HepG2 (cell line): Measurements from ENCODE around the gene AVPR1A. TPM values are rescaled to one million over a fixed set of nuclear protein-coding genes. Genes with fewer than 3 reads are reported as not detected.
A peak's percentile ranks its signal among the peaks of the same experiment; 100 is the strongest.

Source experiments
- ARID4A ChIP-seq: sonication (generic); formaldehyde crosslinking; IDR thresholded peaks from 2 replicates; pipeline ENCODE4 v1.5.0; 2020; ENCODE audit warnings: mild to moderate bottlenecking, missing genetic modification reagents, borderline replicate concordance
- ATF3 ChIP-seq: sonication (generic); formaldehyde crosslinking; IDR thresholded peaks from 2 replicates; pipeline ENCODE4 v1.4.0; 2020; ENCODE audit warnings: missing genetic modification reagents
- GATAD2A ChIP-seq: IDR thresholded peaks from 2 replicates; pipeline ENCODE4 v1.6.1; 2016
- MLLT10 ChIP-seq: sonication (generic); formaldehyde crosslinking; IDR thresholded peaks from 2 replicates; pipeline ENCODE4 v1.4.0; 2020; ENCODE audit warnings: missing genetic modification reagents
- MYC ChIP-seq: sonication (generic); formaldehyde crosslinking; IDR thresholded peaks from 2 replicates; pipeline ENCODE4 v1.9.0; 2021; ENCODE audit warnings: missing genetic modification reagents, borderline replicate concordance
- NCOA2 ChIP-seq: sonication (generic); formaldehyde crosslinking; IDR thresholded peaks from 2 replicates; pipeline ENCODE4 v1.8.0; 2022; ENCODE audit warnings: inconsistent platforms
- PITX1 ChIP-seq: sonication (generic); formaldehyde crosslinking; IDR thresholded peaks from 2 replicates; pipeline ENCODE4 v1.5.1; 2020; ENCODE audit warnings: mild to moderate bottlenecking, missing genetic modification reagents
- PRPF4 ChIP-seq: fragments of 200-400 bp; formaldehyde crosslinking; IDR thresholded peaks from 2 replicates; pipeline ENCODE4 v1.6.1; 2016; ENCODE audit warnings: low read length, low read depth; ENCODE audit not compliant: poor library complexity, severe bottlenecking
- TBX2 ChIP-seq: sonication (generic); formaldehyde crosslinking; IDR thresholded peaks from 2 replicates; pipeline ENCODE4 v1.5.0; 2020; ENCODE audit warnings: missing genetic modification reagents, mild to moderate bottlenecking, borderline replicate concordance
- TRAFD1 ChIP-seq: sonication (generic); formaldehyde crosslinking; IDR thresholded peaks from 2 replicates; pipeline ENCODE4 v1.5.1; 2020; ENCODE audit warnings: missing genetic modification reagents, mild to moderate bottlenecking, borderline replicate concordance
- ZNF292 ChIP-seq: sonication (generic); formaldehyde crosslinking; IDR thresholded peaks from 2 replicates; pipeline ENCODE4 v1.8.1; 2022; ENCODE audit warnings: mild to moderate bottlenecking, low read depth, missing genetic modification reagents, borderline replicate concordance
- ZNF577 ChIP-seq: sonication (generic); formaldehyde crosslinking; IDR thresholded peaks from 2 replicates; pipeline ENCODE4 v1.4.0; 2020; ENCODE audit warnings: mild to moderate bottlenecking, low read depth, missing genetic modification reagents, borderline replicate concordance
- ZNF589 ChIP-seq: sonication (generic); formaldehyde crosslinking; conservative IDR thresholded peaks from 2 replicates; pipeline ENCODE4 v1.8.0; 2022; ENCODE audit warnings: mild to moderate bottlenecking, moderate library complexity, missing genetic modification reagents
- ZNF709 ChIP-seq: sonication (generic); formaldehyde crosslinking; IDR thresholded peaks from 2 replicates; pipeline ENCODE4 v1.5.0; 2020; ENCODE audit warnings: mild to moderate bottlenecking, missing genetic modification reagents
- polyA plus RNA-seq, 8 experiments: library from polyadenylated mRNA; depleted of rRNA in 3 of 8; stranded (reverse) in 7 of 8; unstranded in 1 of 8; fragments of >200 nt; fragmentation: Illumina TruSeq in 4 of 8; extraction: Trizol in 4 of 8; gene quantifications; 2 replicates each; pipeline versions ENCODE4 v1.2.1 to v1.2.3, GENCODE V29; 2011 to 2016; ENCODE audit warnings: low read depth in 4 of 8, missing spikeins in 1 of 8, mixed read lengths in 1 of 8; ENCODE audit not compliant: insufficient read depth in 1 of 8
- total RNA-seq, 5 experiments: library from RNA; depleted of rRNA; stranded (reverse); fragments of >200 nt; fragmentation: Illumina TruSeq; extraction: Trizol; gene quantifications; 2 replicates each; pipeline ENCODE4 v1.2.3, GENCODE V29; 2016; ENCODE audit warnings: low read depth in 1 of 5

The AVPR1A gene
- total and polyA plus RNA-seq, 2 of the 13 experiments (the other 11 are each of a cell fraction or from before 2014, with no cell fraction given) = not detected

GRCh38 chr12:63095369-63095980 lies 55.5 kb downstream of the AVPR1A start (continued):
- TF ChIP-seq GATAD2A (CRISPR knock-in tag) (0 out of 2 replicates have a peak, but pooled peaks have one; percentile 35), PRPF4 (no peak), ZNF292 (CRISPR knock-in tag) (peak; percentile 45; the same call in 1 of the 2 replicates), ATF3 (CRISPR knock-in tag) (peak; percentile 67), ZNF577 (no peak), MLLT10 (CRISPR knock-in tag) (no peak), TRAFD1 (CRISPR knock-in tag) (no peak), ZNF589 (CRISPR knock-in tag) (no peak), PITX1 (CRISPR knock-in tag) (peak; percentile 44; the same call in 1 of the 2 replicates), ARID4A (no peak), ZNF709 (CRISPR knock-in tag) (no peak), TBX2 (CRISPR knock-in tag) (peak; percentile 54; the same call in 1 of the 2 replicates), MYC (CRISPR knock-in tag) (peak; percentile 32; the same call in 1 of the 2 replicates), NCOA2 (CRISPR knock-in tag) (no peak)
